ENCODE results near the gene TCIRG1. TPM values are rescaled to one million over a fixed set of nuclear protein-coding genes. Genes with fewer than 3 reads are reported as not detected.

Gene TCIRG1
- total RNA-seq, 1 experiment from 2014 or later = 51.1 TPM

DNA sequence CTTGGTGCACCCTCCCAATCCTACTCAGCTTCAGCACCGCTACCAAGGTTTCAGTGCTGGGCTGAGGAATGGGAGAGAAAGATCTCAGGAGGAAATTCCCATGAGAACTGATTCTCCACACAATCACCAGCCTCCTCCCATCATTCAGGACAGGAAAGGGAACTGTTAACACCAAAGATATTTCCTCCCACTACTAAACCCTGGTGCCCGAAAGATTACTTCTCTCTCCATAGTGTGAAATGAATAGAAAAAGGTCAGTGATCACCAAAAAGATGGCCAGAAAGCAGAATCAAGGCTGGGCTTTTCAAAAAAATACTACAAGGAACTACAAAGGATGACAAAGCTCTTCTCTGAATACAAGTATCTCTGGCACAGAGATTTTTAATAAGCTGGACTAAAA, 26.1 kb downstream of the TCIRG1 start:
- Mint-ChIP-seq H3K9me3 (no peaks in the 10 kb centered on the region), H3K27me3 (ENCODE audit: low read depth) (no peaks in the 10 kb centered on the region), H3K4me1 (no peaks in the 10 kb centered on the region), H3K36me3 (peaks cover 84% of the 10 kb centered on the region), H3K4me3 (no peak overlapping the region), H3K27ac (no peak overlapping the region)
- POLR2A ChIA-PET = no interaction called here
- CTCF ChIA-PET = no interaction called here
- TF ChIP-seq ZNF138 (CRISPR knock-in tag; conservative IDR thresholded peaks at IDR 0.05) = no peak
- no peak for TF ChIP-seq MYBL2 (CRISPR knock-in tag; IDR thresholded peaks at IDR 0.05)
- no peak for TF ChIP-seq FOXP1 (CRISPR knock-in tag; IDR thresholded peaks at IDR 0.05; ENCODE audit: borderline replicate concordance)
- TF ChIP-seq ZNF232 (CRISPR knock-in tag; IDR thresholded peaks at IDR 0.05) = no peak
- no peak for TF ChIP-seq ZNF317 (CRISPR knock-in tag; IDR thresholded peaks at IDR 0.05; ENCODE audit: borderline replicate concordance, low read depth)
- TF ChIP-seq, protein P1, sequence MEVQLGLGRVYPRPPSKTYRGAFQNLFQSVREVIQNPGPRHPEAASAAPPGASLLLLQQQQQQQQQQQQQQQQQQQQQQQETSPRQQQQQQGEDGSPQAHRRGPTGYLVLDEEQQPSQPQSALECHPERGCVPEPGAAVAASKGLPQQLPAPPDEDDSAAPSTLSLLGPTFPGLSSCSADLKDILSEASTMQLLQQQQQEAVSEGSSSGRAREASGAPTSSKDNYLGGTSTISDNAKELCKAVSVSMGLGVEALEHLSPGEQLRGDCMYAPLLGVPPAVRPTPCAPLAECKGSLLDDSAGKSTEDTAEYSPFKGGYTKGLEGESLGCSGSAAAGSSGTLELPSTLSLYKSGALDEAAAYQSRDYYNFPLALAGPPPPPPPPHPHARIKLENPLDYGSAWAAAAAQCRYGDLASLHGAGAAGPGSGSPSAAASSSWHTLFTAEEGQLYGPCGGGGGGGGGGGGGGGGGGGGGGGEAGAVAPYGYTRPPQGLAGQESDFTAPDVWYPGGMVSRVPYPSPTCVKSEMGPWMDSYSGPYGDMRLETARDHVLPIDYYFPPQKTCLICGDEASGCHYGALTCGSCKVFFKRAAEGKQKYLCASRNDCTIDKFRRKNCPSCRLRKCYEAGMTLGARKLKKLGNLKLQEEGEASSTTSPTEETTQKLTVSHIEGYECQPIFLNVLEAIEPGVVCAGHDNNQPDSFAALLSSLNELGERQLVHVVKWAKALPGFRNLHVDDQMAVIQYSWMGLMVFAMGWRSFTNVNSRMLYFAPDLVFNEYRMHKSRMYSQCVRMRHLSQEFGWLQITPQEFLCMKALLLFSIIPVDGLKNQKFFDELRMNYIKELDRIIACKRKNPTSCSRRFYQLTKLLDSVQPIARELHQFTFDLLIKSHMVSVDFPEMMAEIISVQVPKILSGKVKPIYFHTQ (CRISPR knock-in tag; IDR thresholded peaks at IDR 0.05) = no peak
- TF ChIP-seq GTF2I (CRISPR knock-in tag; conservative IDR thresholded peaks at IDR 0.05) = no peak
- TF ChIP-seq CREB1 (CRISPR knock-in tag; IDR thresholded peaks at IDR 0.05) = no peak
- no peak for TF ChIP-seq SOX15 (CRISPR knock-in tag; IDR thresholded peaks at IDR 0.05)
- ATAC-seq (no peak), DNase-seq (ENCODE audit: low spot score) (no peak)

DNA sequence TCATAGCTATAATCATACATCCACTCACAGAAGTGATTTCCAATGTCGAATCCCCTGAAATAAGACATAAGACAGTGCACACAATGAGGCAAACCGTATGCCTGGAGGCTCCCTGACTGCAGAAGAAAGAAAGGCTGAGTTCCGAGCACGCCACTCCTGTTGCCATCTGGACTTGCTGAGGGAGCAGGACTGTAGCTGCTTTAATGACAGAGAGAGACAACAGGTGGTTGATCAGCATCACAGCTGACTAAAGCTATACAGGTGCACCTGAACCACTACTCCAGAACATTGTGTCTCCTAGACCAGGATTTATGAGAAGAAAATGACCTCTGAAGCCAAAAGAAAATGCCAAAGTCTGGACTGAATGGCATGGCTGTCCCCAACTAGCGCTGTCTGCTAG, 27.0 kb downstream of the TCIRG1 start:
- Mint-ChIP-seq H3K4me1 (no peaks in the 10 kb centered on the region), H3K27ac (no peak overlapping the region), H3K36me3 (peaks cover 88% of the 10 kb centered on the region), H3K9me3 (no peaks in the 10 kb centered on the region), H3K27me3 (ENCODE audit: low read depth) (no peaks in the 10 kb centered on the region), H3K4me3 (no peak overlapping the region)
- ATAC-seq (no peak), DNase-seq (ENCODE audit: low spot score) (no peak)
- POLR2A ChIA-PET = no interaction called here
- CTCF ChIA-PET = no interaction called here
- TF ChIP-seq GTF2I (CRISPR knock-in tag; conservative IDR thresholded peaks at IDR 0.05) (no peak), NR3C1 (CRISPR knock-in tag; conservative IDR thresholded peaks at IDR 0.05; ENCODE audit: low read depth) (no peak), SMAD4 (CRISPR knock-in tag; IDR thresholded peaks at IDR 0.05) (no peak), SOX15 (CRISPR knock-in tag; IDR thresholded peaks at IDR 0.05) (no peak)
- TF ChIP-seq, protein P2, sequence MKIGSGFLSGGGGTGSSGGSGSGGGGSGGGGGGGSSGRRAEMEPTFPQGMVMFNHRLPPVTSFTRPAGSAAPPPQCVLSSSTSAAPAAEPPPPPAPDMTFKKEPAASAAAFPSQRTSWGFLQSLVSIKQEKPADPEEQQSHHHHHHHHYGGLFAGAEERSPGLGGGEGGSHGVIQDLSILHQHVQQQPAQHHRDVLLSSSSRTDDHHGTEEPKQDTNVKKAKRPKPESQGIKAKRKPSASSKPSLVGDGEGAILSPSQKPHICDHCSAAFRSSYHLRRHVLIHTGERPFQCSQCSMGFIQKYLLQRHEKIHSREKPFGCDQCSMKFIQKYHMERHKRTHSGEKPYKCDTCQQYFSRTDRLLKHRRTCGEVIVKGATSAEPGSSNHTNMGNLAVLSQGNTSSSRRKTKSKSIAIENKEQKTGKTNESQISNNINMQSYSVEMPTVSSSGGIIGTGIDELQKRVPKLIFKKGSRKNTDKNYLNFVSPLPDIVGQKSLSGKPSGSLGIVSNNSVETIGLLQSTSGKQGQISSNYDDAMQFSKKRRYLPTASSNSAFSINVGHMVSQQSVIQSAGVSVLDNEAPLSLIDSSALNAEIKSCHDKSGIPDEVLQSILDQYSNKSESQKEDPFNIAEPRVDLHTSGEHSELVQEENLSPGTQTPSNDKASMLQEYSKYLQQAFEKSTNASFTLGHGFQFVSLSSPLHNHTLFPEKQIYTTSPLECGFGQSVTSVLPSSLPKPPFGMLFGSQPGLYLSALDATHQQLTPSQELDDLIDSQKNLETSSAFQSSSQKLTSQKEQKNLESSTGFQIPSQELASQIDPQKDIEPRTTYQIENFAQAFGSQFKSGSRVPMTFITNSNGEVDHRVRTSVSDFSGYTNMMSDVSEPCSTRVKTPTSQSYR (CRISPR knock-in tag; IDR thresholded peaks at IDR 0.05) = no peak
- TF ChIP-seq, protein P3, sequence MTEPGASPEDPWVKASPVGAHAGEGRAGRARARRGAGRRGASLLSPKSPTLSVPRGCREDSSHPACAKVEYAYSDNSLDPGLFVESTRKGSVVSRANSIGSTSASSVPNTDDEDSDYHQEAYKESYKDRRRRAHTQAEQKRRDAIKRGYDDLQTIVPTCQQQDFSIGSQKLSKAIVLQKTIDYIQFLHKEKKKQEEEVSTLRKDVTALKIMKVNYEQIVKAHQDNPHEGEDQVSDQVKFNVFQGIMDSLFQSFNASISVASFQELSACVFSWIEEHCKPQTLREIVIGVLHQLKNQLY (CRISPR knock-in tag; IDR thresholded peaks at IDR 0.05) = no peak

DNA sequence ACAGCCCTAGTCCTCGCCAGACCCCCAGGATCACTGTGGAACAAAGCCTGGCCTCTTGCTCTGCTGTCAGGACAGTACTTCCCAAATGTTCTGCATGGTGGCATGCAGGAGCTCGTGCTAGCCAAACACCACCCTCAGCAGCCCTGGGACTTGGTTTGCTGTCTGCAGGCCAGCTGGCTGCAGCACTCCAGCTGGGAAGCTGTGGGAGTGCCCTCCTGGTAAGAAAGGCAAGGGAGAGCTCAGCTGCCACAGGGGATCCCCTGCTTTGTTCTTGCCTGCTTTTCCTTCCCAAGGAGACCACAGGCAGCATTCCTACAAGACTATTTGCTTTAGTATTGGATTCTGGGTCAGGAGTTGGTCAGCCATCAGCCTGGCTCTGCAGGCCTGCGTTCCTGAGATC, 27.9 kb downstream of the TCIRG1 start:
- H3K4me1 Mint-ChIP-seq = no peaks in the 10 kb centered on the region
- TF ChIP-seq TP53 (CRISPR knock-in tag; IDR thresholded peaks at IDR 0.05) (no peak), MXD4 (CRISPR knock-in tag; IDR thresholded peaks at IDR 0.05; ENCODE audit: borderline replicate concordance) (no peak), EMX1 (CRISPR knock-in tag; IDR thresholded peaks at IDR 0.05) (no peak), ZNF423 (CRISPR knock-in tag; IDR thresholded peaks at IDR 0.05) (peak; percentile 41; the same call in 1 of the 2 replicates)
- ChIA-PET POLR2A (no interaction called here), CTCF (no interaction called here)
- no peak overlapping the region for H3K27ac Mint-ChIP-seq
- no peaks in the 10 kb centered on the region for H3K27me3 Mint-ChIP-seq (ENCODE audit: low read depth)
- DNase-seq (ENCODE audit: low spot score) = no peak
- no peak for ATAC-seq
- no peaks in the 10 kb centered on the region for H3K9me3 Mint-ChIP-seq
- peaks cover 90% of the 10 kb centered on the region for H3K36me3 Mint-ChIP-seq
- no peak overlapping the region for H3K4me3 Mint-ChIP-seq

Measured in WTC11 (cell line).